GM21619 (cell line): ENCODE results near the gene UST.

Experiments
- ATAC-seq: cut with Tn5 transposase; IDR thresholded peaks from one replicate; pipeline ENCODE4 v1.9.1; 2021; ENCODE audit not compliant: unreplicated experiment

UST gene

DNA sequence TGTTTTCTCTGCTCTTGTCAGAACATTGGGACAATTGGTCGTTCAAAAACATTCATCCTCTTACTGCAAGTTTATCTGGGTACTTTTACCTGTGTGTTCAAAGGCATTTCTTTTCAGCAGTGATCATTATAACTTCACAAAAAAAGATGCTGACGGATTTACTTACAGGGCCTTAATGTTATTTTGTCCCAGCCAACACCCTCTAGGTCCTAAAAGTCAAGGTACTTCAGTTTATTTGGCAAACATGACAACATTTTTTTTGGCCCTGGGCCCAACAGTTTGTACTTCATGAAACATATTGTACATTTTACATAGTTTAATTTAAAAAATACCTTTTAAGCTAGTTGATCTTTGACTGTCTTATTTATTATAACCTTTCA, 329.5 kb downstream of the UST start:
- no peak for ATAC-seq

DNA sequence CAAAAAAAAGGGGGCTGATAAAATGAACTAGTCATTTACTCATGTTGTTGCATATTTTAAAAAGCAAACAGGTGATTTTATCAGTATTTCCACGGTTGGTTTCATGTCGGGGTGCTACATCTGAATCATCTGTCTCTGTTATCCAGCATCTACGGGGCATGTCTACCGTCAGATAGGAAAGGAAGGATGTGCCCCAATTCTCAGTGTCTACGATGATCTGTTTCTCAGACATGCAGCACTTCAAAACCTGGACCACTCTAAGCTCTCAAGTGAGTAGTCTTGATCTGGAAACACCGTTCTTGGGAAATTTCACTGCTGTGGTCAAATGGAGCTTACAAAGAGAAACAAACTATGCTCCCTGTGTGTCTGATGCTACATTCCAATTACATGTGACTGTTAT, 330.4 kb downstream of the UST start:
- ATAC-seq: no peak

DNA sequence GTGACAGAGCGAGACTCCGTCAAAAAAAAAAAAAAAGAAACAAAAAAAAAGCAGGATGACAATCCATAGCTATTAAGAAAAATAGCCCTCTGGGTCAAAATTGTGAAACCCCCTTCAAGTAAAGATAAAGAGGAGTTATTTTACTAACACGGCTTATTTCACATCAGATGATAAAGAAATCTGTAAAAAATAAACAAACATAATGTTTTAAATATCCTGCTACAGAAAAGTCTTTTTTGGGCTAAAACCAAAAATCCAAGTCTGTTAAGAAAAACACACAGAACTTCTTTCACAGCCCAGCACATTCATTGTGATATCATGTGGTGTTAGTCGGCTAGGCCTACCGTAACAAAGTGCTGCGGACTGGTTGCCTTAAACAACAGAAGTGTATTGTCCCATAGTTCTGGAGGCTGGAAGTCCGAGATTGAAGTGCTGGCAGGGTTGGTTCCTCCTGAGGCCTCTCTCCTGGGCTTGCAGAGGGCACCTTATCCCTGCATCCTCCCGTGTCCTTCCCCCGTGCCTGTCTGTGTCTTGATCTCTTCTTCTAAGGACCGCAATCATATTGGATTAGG, 331.5 kb downstream of the UST start:
- no peak for ATAC-seq

DNA sequence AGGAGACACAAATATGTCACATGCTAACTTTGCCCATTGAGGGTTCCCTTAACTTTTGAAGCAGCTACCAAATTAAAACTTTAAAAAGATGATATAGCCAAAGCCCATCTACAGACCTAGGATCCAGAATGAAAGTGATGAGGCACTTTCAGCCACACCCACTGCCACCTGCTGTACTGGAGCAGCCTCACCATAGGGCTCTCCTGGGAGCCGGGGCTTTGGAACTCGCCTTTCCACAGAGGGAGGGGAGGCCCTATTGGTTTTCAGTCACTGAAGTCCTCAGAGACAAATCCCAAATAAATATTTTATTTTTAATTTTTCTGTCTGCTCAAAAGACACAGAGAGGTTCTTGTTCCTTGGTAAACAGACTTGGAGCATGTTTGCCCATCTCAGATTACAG, 332.6 kb downstream of the UST start:
- ATAC-seq: no peak

DNA sequence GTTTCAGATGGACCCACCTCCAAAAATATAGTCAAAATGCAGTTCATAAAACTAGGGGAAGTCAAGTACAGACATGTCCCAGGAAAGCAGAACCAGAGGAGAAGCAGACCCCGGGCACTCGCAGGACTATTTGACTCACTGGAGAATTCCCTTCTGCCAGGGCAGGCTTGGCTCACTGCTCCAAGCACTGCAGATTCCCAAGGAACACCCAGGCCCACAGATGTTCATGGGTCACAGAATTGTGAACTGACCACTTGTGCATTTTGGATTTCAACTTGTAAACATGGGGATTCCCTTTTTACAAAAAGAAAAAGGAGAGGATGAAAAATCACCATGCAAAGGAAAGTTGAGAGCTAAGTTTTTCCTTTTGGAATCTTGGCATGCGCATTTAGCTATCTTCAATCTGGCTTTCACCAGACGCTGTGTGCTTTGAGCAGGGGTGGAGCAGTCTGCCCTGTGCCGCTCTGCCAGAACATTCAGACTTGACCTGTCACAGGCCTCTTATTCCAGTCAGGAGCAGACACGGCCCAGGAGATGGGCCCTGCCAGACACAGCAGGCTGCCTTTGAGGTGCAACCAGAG, 333.2 kb downstream of the UST start:
- ATAC-seq: no peak

DNA sequence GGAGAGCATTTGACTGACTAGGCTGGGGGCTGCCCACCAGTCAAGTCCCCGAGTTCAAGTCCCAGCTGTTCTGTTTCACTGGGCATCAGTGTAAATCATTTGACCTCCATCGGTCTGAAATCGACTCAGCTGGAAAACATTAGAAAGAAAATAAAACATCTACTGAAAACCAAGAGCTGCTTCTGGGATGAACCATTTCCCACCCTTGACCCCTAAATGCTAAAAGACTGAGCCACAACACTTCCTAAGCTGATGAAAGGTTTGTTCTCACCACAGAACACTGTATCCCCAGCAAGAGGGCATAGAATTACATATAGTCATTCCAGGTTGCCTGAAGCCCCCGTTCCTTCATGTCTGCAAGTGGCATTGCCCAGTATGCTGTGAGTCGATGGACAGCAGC, 333.7 kb downstream of the UST start:
- no peak for ATAC-seq

DNA sequence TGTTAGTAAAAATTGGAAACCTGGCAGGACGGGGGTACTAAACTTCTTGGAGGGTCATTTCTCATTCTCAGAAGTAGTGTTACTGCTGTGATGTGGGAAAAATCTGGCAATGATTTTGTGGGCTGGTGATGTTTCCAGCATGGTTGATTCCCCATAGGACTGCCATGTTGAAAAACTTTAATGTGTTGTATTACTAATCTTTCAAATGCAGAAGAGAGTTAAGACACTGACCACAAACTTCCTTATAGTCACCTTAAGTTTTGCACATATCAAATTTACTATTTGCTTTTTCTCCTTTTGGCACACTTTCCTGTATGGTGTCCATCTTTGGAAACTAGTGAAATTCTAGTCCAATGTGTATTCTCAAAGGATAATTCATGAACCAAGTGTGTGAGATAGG, 334.5 kb downstream of the UST start:
- ATAC-seq: no peak

DNA sequence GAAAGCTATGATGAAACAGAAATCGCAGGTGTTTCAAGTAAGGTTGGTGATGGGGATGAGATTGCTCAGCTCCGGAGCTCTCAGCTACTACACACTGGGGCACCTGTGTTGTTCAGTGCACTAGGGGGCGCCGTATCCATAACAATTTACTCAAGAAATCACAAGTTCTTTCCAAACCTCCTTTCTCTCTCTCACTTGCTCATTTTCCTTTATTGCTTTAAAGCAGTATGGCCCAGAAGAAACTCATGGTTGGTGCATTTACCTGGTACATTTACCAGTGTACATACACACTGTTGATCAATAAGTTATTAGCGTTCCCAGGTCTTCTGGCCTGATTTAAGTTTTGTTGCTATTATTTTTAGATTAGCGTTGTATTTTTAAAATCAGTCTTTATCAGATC, 335.5 kb downstream of the UST start:
- ATAC-seq: peak; percentile 80

DNA sequence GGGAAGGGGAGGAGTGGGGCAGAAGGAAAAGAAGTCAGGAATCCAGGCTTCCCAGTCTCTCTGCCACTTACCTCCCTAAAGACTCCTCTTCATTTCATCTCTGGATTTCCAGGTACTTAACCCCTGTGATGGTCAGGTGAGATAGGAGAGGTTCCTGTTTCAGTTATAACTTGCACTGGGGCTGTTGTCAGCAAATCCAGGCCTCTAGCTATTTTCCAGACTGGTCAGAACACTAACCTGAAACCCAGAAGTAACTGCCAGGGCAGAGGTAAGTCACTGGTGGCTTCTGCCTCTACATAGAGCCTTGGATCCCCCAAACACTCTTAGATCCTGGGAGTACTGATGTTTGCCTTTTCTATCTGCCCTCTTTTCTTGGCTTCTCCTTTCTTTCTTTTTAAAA, 337.2 kb downstream of the UST start:
- ATAC-seq: no peak

DNA sequence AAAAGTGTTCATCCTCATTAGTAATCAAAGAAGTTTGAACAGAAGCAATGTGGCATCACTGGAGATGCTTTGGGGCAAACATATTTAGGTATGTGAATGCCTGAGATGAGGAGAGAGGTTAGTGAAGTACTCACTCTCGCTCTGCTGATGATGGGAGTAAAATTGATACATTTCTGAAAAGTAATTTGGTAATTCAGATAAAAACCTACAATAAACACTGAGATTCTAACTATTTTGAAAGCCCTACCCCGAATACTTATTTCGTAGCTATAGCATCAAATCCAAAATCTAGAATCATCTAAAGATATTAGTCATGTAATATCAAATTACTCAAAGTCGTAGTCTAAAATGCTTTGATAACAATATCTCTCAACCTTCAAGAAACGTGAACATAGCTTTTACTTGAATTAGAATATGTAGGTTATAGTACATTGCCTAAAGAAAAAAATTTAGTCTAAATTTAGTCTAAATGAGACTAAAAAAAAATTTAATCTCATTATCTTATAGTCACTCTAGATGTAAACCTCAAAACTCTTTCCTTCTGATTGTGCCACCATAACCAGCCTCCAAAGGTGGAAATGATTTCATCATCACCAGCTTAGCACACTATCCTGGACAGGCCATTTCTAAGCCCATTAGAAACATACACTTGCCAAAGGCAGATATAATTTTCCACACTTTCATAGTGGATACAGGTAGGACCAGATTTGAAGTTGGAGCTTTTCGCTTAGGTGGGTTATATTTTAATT, 338.2 kb downstream of the UST start:
- ATAC-seq: no peak

DNA sequence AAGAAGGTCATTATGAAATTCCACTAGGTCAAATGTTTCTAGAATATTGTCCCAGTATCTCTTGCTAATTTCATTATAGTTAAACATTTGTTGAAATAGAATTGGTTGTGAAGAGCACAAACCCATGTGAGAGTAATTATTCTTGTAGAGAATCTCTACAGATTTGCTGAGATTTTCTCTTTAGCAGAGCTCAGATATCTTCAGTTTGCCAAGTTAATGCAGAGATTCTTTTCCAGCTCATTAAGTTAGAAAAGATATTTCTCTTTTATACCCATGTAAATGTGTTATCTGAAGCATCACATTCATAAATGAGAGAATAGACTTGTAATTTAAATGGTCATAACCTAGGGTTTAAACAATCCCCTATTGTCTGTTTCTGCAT, 338.7 kb downstream of the UST start:
- ATAC-seq: no peak

DNA sequence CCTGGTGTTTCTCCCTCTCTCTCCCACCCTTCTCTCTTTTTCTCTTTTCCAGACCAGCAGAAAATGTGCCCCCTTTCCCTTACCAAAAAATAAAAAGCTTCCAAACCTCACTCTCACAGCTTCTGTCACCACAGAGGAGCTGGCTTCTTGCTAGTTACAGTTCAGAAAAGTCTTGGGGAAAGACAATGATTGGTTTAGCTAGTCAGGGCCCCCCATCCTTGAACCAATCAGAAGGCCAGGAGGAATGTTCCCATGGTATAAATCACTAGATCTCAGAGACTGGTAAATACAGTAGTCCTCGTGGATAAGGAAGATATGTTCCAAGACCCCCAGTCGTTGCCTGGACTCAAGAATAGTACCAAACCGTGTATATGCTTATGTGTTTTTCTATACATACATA, 339.5 kb downstream of the UST start:
- ATAC-seq: no peak

DNA sequence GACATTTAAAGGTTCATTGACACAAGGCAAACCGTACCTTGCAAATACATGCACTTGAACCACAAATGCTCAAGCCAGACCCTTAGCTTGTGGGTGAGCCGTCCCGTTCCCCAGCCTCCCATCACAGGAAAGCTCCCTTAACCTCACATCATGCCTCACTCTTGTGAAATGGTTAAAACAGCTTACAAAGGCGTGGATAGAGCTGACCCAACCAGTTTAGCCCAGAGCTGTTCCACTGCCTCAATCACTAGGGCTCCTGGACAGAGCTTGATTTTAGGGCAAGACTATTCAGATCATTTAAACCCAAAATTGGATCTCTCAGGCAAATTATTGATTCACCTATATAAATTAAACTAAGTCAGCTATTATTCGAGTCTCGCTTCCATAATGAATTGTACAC, 341.1 kb downstream of the UST start:
- ATAC-seq: no peak

DNA sequence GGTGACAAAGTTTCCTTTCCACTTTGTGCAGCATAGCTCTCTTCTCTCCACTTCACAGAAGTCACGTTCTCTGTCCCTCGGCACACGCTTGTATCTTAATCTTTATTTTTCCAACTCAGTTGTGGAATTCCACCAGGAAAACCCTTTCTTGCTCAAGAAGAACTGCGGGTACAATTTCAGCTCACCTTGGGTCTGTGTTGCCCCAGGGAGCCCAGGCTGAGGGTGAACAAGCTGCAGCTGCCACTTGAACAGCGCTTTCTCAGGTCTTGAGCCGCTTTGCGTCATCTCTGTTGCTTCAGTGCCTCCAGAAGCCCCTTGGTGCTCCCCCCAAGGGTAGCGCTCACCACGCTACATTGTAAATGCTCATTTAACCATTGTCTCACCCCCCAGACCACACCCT, 341.5 kb downstream of the UST start:
- ATAC-seq: no peak

DNA sequence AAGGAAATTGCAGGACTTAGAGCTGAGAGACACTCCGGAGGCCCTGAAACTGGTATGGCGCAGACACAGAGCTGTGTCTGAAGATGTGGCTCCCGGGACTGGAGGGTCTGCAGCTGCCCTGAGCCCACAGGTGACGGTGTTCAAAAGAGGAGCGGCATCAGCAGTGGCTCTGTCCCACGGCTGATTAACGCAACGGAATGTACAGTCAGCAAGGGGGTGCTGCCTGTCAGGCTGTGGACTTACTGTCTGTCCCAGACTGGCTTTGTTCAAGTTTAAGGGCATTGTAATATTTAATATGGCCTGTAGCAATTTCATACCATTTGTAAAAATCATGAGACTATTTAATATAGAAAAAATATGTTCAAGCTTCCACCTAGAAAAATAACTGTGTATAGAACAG, 342.7 kb downstream of the UST start:
- ATAC-seq: no peak

DNA sequence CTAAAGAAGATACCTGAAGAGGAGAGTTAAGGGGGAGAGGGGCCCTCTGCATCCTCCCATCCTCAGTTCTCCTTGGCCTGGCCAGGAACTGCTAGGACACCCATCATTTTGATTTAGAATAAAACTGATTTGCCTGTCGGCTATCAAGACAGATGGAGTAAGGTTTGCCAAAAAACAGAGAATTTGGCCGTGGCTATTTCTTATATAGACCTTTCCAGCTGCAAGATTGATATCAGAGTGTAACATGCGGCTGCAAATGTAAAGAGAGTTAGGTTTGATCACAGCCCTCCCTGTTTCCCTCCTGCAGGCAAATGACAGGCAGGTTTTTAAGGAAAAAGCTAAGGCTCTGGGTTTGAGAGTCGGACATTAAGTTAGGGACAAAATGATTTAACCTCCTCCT, 344.1 kb downstream of the UST start:
- no peak for ATAC-seq

DNA sequence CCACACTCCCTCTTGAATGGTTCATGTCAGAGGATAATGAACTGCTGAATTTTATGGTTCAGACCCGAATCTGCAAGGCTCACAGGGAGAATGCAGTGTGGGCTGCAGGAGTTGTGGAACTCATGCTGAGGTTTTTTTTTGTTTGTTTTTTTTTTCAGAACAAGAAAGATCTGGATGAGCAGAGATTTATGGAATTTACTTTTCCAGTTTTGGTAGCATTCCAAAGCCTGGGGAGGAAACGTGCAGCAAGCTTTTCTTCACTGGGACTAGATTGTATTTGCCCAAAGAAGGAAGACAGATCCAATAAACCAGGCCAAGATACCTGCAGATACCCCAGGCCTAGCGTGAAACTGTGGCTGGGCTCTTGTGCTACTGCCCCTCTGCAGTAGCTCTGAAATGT, 346.8 kb downstream of the UST start:
- no peak for ATAC-seq

DNA sequence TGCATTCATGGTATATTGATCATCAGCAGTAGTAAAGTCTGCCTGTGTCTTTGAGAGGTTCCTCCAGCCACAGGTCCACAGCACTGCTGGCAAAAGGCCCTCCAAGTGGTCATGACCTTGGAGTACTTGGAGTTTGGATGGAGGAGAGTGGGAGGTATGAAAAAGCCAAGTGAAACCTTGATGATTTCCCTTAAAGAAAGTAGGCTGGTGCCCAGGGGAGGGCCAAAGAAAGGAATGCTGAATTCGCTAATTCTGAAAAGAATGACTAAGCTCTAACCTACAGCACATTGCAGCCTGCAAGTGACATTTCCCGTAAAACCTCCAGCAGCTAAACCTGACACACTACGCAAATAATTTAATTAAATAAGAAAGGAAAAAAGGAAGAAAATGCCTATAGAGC, 347.3 kb downstream of the UST start:
- no peak for ATAC-seq

DNA sequence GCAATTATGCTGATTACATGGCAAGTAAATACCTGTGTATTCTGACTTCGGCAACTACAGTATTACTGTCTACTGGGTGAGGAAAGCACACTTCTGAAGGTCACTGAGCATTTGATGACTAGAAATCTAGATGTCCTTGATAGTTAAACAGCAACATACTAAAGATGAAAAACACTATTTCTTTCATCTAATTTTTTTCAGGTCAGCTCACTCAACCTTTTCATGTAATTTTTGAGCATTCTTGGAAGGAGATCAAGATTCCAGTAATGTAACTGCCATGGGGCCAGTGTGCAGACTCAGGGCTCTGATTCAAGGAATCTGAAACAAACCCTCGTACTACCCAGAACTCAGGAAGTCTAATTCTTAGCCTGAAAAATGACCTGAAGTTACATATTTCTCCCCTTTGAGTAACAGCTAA, 348.1 kb downstream of the UST start:
- ATAC-seq: no peak

DNA sequence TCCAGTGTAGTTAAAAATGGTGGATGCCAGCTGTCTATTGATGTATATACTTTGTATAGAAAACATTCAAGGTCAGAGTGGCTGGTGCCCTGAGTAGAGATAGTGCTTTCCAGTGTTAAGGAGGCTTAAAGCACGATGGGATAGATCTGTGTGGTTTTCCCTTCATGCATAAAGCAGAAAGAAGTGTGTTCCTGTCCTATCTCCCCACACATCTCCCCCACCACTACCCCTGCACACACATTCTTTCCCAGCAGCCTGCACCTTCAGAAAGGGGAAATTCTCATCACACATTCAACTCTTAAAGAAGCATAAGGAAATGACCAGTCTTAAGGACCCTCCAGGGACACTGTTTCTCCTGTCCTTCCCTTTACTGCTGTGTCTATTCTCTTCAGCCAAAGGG, 349.0 kb downstream of the UST start:
- ATAC-seq: no peak

DNA sequence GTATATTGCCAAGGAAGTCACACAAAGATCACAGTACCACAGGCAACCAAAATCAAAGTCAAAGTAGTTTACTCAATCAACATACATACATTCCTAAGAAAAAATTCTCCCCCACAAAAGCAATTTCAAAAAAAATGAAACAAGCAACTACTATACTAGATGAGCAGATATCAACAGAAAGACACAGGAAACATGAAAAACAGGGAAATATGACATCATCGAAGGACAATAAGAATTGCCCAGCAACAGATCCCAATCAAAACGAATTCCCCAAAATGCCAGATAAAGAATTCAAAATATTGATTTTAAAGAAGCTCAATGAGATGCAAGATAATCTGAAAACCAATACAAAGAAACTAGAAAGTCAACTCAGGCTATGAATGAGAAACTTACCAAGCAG, 351.0 kb downstream of the UST start:
- ATAC-seq: no peak

DNA sequence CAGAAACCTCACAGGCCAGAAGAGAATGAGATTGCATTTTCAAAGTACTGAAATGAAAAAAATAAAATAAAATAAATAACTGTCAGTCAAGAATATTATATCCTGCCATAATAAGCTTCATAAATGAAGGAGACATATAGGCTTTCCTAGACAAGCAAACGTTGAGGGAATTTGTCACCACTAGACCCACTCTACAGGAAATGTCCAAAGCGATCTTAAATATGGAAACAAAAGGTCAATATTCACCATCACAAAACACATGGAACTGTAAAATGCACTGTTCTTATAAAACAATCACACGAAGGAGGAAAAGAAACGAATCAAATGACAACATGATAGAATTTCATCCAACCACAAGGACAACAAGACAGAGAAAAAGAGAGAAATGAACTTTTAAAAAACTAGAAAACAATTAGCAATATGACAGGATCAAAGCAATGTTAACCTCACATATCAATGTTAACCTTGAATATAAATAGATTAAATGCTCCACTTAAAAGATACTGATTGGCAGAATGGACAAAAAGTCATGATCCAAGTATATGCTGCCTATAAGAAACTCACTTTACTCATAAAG, 352.0 kb downstream of the UST start:
- ATAC-seq: no peak

DNA sequence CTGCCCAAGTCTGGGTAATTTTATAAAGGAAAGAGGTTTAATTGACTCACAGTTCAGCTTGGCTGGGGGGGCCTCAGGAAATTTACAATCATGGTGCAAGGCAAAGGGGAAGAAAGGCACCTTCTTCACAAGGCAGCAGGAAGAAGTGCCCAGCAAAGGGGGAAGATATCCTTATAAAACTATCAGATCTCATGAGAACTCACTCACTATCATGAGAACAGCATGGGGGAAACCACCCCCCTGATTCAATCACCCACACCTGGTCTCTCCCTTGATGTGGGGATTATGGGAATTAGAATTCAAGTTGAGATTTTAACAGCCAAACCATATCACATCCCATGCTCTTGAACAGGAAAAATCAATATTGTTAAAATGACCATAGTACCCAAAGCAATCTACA, 355.5 kb downstream of the UST start:
- ATAC-seq: no peak
